ENCODE measurements around the gene KCP.

- TF ChIP-seq CTCF (conservative IDR thresholded peaks at IDR 0.05) (no peak), EZH2 (IDR thresholded peaks at IDR 0.05; ENCODE audit: low read depth) (no peak)
Observed at GRCh38 chr7:128939861-128940410, 29.4 kb upstream of the KCP start.

Measured in PC-9 (cell line).